ENCODE measurements around the gene CDCP1.

CDCP1 gene

GRCh38 chr3:45119376-45119775, 26.8 kb downstream of the CDCP1 start:
- H3K9me3 Mint-ChIP-seq, result no peaks in the 10 kb centered on the region
- H3K36me3 Mint-ChIP-seq (ENCODE audit: low read depth), result no peaks in the 10 kb centered on the region
- H3K4me3 Mint-ChIP-seq, result no peak overlapping the region
- no peak for DNase-seq
- TF ChIP-seq, protein P1, sequence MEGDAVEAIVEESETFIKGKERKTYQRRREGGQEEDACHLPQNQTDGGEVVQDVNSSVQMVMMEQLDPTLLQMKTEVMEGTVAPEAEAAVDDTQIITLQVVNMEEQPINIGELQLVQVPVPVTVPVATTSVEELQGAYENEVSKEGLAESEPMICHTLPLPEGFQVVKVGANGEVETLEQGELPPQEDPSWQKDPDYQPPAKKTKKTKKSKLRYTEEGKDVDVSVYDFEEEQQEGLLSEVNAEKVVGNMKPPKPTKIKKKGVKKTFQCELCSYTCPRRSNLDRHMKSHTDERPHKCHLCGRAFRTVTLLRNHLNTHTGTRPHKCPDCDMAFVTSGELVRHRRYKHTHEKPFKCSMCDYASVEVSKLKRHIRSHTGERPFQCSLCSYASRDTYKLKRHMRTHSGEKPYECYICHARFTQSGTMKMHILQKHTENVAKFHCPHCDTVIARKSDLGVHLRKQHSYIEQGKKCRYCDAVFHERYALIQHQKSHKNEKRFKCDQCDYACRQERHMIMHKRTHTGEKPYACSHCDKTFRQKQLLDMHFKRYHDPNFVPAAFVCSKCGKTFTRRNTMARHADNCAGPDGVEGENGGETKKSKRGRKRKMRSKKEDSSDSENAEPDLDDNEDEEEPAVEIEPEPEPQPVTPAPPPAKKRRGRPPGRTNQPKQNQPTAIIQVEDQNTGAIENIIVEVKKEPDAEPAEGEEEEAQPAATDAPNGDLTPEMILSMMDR (IDR thresholded peaks at IDR 0.05), result no peak
- H3K4me1 Mint-ChIP-seq, result peaks cover 12% of the 10 kb centered on the region
- H3K27ac Mint-ChIP-seq, result no peak overlapping the region
- H3K27me3 Mint-ChIP-seq (ENCODE audit: low read depth, poor library complexity), result peaks cover 15% of the 10 kb centered on the region

DNA sequence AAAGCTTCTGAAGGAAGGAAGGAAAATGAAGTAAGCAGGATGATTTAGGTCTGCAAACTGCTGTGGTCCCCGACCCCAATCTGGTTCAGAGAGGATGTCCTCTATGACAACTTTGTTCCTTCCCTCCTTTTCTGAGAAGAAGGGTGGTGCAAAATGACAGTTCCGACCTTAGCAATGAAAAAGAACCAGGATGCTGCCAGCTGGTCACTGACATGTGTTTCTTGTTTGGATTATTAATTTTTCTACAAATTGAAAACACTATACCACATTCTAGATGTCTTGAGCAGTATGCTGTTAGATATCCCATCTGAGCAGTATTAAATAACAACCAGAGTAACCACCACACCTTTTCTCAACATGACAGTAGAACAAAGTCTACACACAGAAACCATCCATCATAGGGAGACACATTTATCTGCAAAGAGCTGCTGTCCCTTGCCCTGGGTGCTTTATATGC, 27.5 kb downstream of the CDCP1 start:
- no peak overlapping the region for H3K4me3 Mint-ChIP-seq
- no peaks in the 10 kb centered on the region for H3K36me3 Mint-ChIP-seq (ENCODE audit: low read depth)
- peaks cover 7% of the 10 kb centered on the region for H3K4me1 Mint-ChIP-seq
- TF ChIP-seq, protein P1 (IDR thresholded peaks at IDR 0.05), result no peak
- H3K27ac Mint-ChIP-seq, result no peak overlapping the region
- DNase-seq, result no peak
- H3K27me3 Mint-ChIP-seq (ENCODE audit: low read depth, poor library complexity), result peaks cover 9% of the 10 kb centered on the region
- no peaks in the 10 kb centered on the region for H3K9me3 Mint-ChIP-seq

- H3K27me3 Mint-ChIP-seq (ENCODE audit: low read depth, poor library complexity), result peaks cover 14% of the 10 kb centered on the region
- H3K27ac Mint-ChIP-seq, result no peak overlapping the region
- TF ChIP-seq, protein P1 (IDR thresholded peaks at IDR 0.05), result no peak
- H3K9me3 Mint-ChIP-seq, result no peaks in the 10 kb centered on the region
- no peaks in the 10 kb centered on the region for H3K36me3 Mint-ChIP-seq (ENCODE audit: low read depth)
- DNase-seq, result no peak
- no peaks in the 10 kb centered on the region for H3K4me1 Mint-ChIP-seq
- no peak overlapping the region for H3K4me3 Mint-ChIP-seq
These were observed 29.8 kb downstream of the CDCP1 start for GRCh38 chr3:45116350-45116749.

GRCh38 chr3:45113625-45114050, 32.5 kb downstream of the CDCP1 start:
- peaks cover 12% of the 10 kb centered on the region for H3K27me3 Mint-ChIP-seq (ENCODE audit: low read depth, poor library complexity)
- H3K9me3 Mint-ChIP-seq, result no peaks in the 10 kb centered on the region
- H3K36me3 Mint-ChIP-seq (ENCODE audit: low read depth), result no peaks in the 10 kb centered on the region
- TF ChIP-seq, protein P1 (IDR thresholded peaks at IDR 0.05), result no peak
- DNase-seq, result no peak
- H3K4me1 Mint-ChIP-seq, result no peaks in the 10 kb centered on the region
- H3K4me3 Mint-ChIP-seq, result no peak overlapping the region
- no peak overlapping the region for H3K27ac Mint-ChIP-seq

DNA sequence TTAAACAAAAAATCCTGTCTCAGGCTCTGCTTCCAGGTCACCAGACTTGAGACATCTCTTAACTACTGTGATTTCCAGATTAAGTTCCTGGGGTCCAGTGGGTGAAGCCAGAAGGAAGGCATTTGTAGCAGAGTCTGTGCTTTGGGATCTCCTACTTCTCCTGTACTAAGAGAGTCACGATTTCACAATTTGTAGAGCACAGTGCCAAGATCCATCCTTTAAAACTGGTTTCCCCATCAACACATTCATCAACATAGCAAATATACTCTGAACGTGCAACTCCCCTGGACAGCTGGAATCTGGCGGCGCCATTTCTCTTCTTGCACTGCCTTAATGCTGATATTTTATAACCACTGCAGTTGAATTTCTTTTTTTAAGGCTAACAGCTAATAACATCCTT, 33.2 kb downstream of the CDCP1 start:
- TF ChIP-seq, protein P1 (IDR thresholded peaks at IDR 0.05), result no peak
- Mint-ChIP-seq H3K36me3 (ENCODE audit: low read depth) (no peaks in the 10 kb centered on the region), H3K27me3 (ENCODE audit: low read depth, poor library complexity) (peaks cover 12% of the 10 kb centered on the region), H3K4me3 (no peak overlapping the region), H3K9me3 (no peaks in the 10 kb centered on the region), H3K4me1 (no peaks in the 10 kb centered on the region), H3K27ac (no peak overlapping the region)
- no peak for DNase-seq

DNA sequence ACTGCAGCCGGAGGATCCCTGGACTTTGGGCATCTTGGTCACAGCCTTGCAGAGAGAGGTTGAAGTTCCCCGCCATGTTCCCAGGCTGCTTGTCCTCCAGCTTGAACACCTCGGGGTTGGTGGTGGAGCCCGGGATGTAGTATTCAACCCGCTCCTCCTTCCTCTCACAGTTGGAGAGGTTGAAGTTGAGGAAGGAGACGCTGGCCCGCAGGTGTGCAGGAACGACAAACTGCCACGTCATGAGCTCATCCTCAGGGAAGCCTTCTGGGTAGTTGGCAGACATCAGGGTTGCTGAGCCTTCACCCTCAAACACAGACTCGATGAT, 35.7 kb downstream of the CDCP1 start:
- TF ChIP-seq, protein P1 (IDR thresholded peaks at IDR 0.05), result no peak
- H3K27me3 Mint-ChIP-seq (ENCODE audit: low read depth, poor library complexity), result peaks cover 8% of the 10 kb centered on the region
- no peak overlapping the region for H3K27ac Mint-ChIP-seq
- no peak for DNase-seq
- H3K36me3 Mint-ChIP-seq (ENCODE audit: low read depth), result no peaks in the 10 kb centered on the region
- H3K9me3 Mint-ChIP-seq, result no peaks in the 10 kb centered on the region
- no peak overlapping the region for H3K4me3 Mint-ChIP-seq
- H3K4me1 Mint-ChIP-seq, result peaks cover 5% of the 10 kb centered on the region
